Endothelial cell (in vitro differentiated cells): ENCODE data around the gene HDAC9. TPM values are rescaled to one million over a fixed set of nuclear protein-coding genes. Genes with fewer than 3 reads are reported as not detected.
"Not testable (repeated sequence)": the region's sequence is repeated elsewhere in the genome, so short reads cannot be mapped to it uniquely, and the experiment has no call there.

Experiments used
- DNase-seq: peaks from one replicate; pipeline ENCODE4 v3.0.0; 2021; ENCODE audit warnings: low spot score
- H3K27ac Mint-ChIP-seq: one replicate; pipeline ENCODE4 v1.8.0; 2021; ENCODE audit warnings: mixed read lengths, inconsistent platforms; ENCODE audit not compliant: unreplicated experiment
- H3K27me3 Mint-ChIP-seq: one replicate; pipeline ENCODE4 v1.8.0; 2021; ENCODE audit warnings: mild to moderate bottlenecking, moderate library complexity, mixed read lengths, inconsistent platforms; ENCODE audit not compliant: unreplicated experiment
- H3K36me3 Mint-ChIP-seq: one replicate; pipeline ENCODE4 v1.8.0; 2021; ENCODE audit warnings: mild to moderate bottlenecking, low read depth, mixed read lengths, inconsistent platforms; ENCODE audit not compliant: unreplicated experiment
- H3K4me1 Mint-ChIP-seq: one replicate; pipeline ENCODE4 v1.8.0; 2021; ENCODE audit warnings: mild to moderate bottlenecking, mixed read lengths, inconsistent platforms; ENCODE audit not compliant: unreplicated experiment
- H3K4me3 Mint-ChIP-seq: one replicate; pipeline ENCODE4 v1.8.0; 2021; ENCODE audit warnings: mild to moderate bottlenecking, mixed read lengths, inconsistent platforms; ENCODE audit not compliant: unreplicated experiment
- H3K9me3 Mint-ChIP-seq: one replicate; pipeline ENCODE4 v1.8.0; 2021; ENCODE audit warnings: mixed read lengths, inconsistent platforms; ENCODE audit not compliant: unreplicated experiment
- CTCF ChIP-seq: fragments of 200-600 bp; sonication (generic); IDR thresholded peaks from one replicate; pipeline ENCODE4 v1.5.0; 2021; ENCODE audit warnings: antibody characterized with exemption; ENCODE audit not compliant: unreplicated experiment
- total RNA-seq: library from RNA; stranded (reverse); fragmentation: NEBNext Ultra II Directional; extraction: Animal tissue kit (Norgen Biotek cat#: 25700); gene quantifications from one replicate; pipeline ENCODE4 v1.2.1, GENCODE V29; 2021; ENCODE audit not compliant: unreplicated experiment

HDAC9 gene
- total RNA-seq, 1 donor from 2014 or later, result 1.2 TPM

DNA sequence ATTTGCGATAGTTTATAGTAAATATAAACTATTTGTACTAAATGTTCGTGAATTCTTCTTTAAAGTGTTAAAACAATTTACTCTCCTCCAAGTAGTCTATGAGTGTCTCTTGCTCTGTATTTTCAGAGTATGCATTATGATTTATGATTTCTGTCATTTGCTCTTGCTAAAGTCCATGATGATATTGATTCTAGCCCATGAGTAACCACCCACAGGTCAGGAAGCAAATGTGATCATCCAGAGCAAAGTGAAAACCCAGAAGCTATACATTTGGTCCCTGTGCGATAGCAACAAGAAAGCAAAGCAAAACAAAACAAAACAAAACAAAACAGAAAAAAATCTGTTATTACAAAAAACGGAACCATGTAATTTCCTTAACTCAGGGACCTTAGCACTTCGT lies 225.9 kb downstream of the HDAC9 start:
- no peak for DNase-seq
- H3K27ac Mint-ChIP-seq, result no peak overlapping the region
- H3K4me1 Mint-ChIP-seq, result no peaks in the 10 kb centered on the region
- no peak for TF ChIP-seq CTCF
- H3K27me3 Mint-ChIP-seq, result no peaks in the 10 kb centered on the region
- no peaks in the 10 kb centered on the region for H3K36me3 Mint-ChIP-seq
- H3K9me3 Mint-ChIP-seq, result no peaks in the 10 kb centered on the region
- H3K4me3 Mint-ChIP-seq, result no peak overlapping the region

- no peaks in the 10 kb centered on the region for H3K27me3 Mint-ChIP-seq
- H3K36me3 Mint-ChIP-seq, result no peaks in the 10 kb centered on the region
- no peak for TF ChIP-seq CTCF
- H3K4me3 Mint-ChIP-seq, result no peak overlapping the region
- no peak for DNase-seq
- H3K4me1 Mint-ChIP-seq, result no peaks in the 10 kb centered on the region
- H3K27ac Mint-ChIP-seq, result no peak overlapping the region
- H3K9me3 Mint-ChIP-seq, result no peaks in the 10 kb centered on the region
Measured at GRCh38 chr7:18724318-18724717, 228.8 kb downstream of the HDAC9 start.

DNA sequence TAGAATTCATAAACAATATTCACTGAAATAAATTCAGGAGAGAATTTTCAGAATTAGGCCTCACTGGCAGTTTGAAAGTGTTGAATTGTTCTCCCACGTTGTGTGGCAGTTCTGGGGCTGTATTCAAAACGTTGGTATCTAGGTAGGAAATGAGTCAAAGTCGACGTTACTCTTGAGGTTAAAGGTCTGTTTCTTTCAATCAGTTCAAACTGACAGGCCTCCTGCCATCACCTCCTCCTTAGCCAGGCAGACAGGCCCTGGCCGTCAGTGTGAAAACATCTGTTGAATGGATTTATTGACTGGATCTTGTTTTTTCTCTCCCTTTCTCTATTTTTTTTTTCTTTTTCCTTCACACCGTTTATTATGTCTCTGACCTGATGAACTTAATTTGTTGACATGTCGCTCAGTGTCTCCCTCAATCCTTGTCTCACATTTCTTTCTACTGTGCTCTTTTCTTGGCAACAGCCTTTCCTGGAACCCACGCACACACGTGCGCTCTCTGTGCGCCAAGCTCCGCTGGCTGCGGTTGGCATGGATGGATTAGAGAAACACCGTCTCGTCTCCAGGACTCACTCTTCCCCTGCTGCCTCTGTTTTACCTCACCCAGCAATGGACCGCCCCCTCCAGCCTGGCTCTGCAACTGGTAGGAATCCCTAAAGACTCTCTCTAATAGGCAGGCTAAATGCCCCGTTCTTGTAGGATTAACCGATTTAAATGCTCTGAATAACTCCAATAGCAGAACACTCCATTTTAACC lies 231.7 kb downstream of the HDAC9 start:
- Mint-ChIP-seq H3K9me3 (no peaks in the 10 kb centered on the region), H3K27me3 (no peaks in the 10 kb centered on the region), H3K4me1 (no peaks in the 10 kb centered on the region), H3K4me3 (no peak overlapping the region), H3K36me3 (no peaks in the 10 kb centered on the region), H3K27ac (no peak overlapping the region)
- no peak for DNase-seq
- no peak for TF ChIP-seq CTCF

DNA sequence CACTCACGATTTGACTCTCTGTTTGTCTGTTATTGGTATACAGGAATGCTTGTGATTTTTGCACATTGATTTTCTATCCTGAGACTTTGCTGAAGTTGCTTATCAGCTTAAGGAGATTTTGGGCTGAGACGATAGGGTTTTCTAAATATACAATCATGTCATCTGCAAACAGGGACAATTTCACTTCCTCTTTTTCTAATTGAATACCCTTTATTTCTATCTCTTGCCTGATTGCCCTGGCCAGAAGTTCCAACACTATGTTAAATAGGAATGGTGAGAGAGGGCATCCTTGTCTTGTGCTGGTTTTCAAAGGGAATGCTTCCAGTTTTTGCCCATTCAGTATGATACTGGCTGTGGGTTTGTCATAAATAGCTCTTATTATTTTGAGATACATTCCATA lies 240.5 kb downstream of the HDAC9 start:
- not testable (repeated sequence) for H3K36me3 Mint-ChIP-seq, H3K27me3 Mint-ChIP-seq, H3K9me3 Mint-ChIP-seq, DNase-seq, H3K4me1 Mint-ChIP-seq, H3K4me3 Mint-ChIP-seq, H3K27ac Mint-ChIP-seq

DNA sequence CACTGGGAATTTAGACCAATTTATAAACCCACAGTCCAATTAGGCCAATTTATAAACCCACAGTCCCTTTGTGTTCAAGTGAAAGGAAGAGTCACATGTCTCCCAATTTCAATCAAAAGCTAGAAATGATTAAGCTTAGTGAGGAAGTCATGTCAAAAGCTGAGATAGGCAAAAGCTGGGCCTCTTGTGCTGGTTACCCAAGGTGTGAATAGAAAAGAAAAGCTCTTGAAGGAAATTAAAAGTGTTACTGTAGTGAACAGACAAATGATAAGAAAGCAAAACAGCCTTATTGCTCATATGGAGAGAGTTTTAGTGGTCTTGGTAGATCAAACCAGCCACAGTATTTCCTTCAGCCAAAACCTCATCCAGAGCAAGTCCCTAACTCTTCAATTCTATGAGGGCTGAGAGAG lies 245.0 kb downstream of the HDAC9 start:
- no peaks in the 10 kb centered on the region for H3K36me3 Mint-ChIP-seq
- TF ChIP-seq CTCF, result no peak
- no peaks in the 10 kb centered on the region for H3K9me3 Mint-ChIP-seq
- no peak overlapping the region for H3K4me3 Mint-ChIP-seq
- H3K4me1 Mint-ChIP-seq, result no peaks in the 10 kb centered on the region
- H3K27me3 Mint-ChIP-seq, result no peaks in the 10 kb centered on the region
- no peak overlapping the region for H3K27ac Mint-ChIP-seq
- no peak for DNase-seq
